Measurements from ENCODE around the gene ADCY5. TPM values are rescaled to one million over a fixed set of nuclear protein-coding genes. Genes with fewer than 3 reads are reported as not detected.
A peak's percentile ranks its signal among the peaks of the same experiment; 100 is the strongest.

Gene ADCY5
- polyA plus RNA-seq, 1 donor, result 10.6 TPM

- WGBS (ENCODE audit: insufficient coverage, low lambda C conversion rate), result no CpG with 5 or more reads among the region's 7 CpGs
- no peak for DNase-seq
These were observed 15.3 kb upstream of the ADCY5 start for GRCh38 chr3:123464211-123464610.

GRCh38 chr3:123459862-123460261, 11.0 kb upstream of the ADCY5 start:
- no peaks in the 10 kb centered on the region for H3K27me3 ChIP-seq (ENCODE audit: control insufficient read depth, insufficient read depth, low read length)
- WGBS (ENCODE audit: insufficient coverage, low lambda C conversion rate), result 17% methylated on average over 1 of the region's 8 CpGs
- no peaks in the 10 kb centered on the region for H3K36me3 ChIP-seq (ENCODE audit: control insufficient read depth, insufficient read depth, low read length)
- H3K4me3 ChIP-seq (ENCODE audit: low read length), result no peak overlapping the region
- H3K9me3 ChIP-seq (ENCODE audit: control insufficient read depth, low read depth, low read length), result no peaks in the 10 kb centered on the region
- H3K27ac ChIP-seq (ENCODE audit: low read length), result no peak overlapping the region
- no peaks in the 10 kb centered on the region for H3K4me1 ChIP-seq (ENCODE audit: control insufficient read depth, insufficient read depth, low read length)
- no peak for DNase-seq

More at GRCh38 chr3:123464211-123464610, 15.3 kb upstream of the ADCY5 start:
- H3K9me3 ChIP-seq (ENCODE audit: control insufficient read depth, low read depth, low read length), result no peaks in the 10 kb centered on the region
- no peaks in the 10 kb centered on the region for H3K36me3 ChIP-seq (ENCODE audit: control insufficient read depth, insufficient read depth, low read length)
- no peak overlapping the region for H3K4me3 ChIP-seq (ENCODE audit: low read length)
- H3K27me3 ChIP-seq (ENCODE audit: control insufficient read depth, insufficient read depth, low read length), result no peaks in the 10 kb centered on the region
- no peak overlapping the region for H3K27ac ChIP-seq (ENCODE audit: low read length)
- H3K4me1 ChIP-seq (ENCODE audit: control insufficient read depth, insufficient read depth, low read length), result peaks cover 4% of the 10 kb centered on the region

GRCh38 chr3:123458255-123458654, 9.4 kb upstream of the ADCY5 start:
- Histone ChIP-seq H3K9me3 (ENCODE audit: control insufficient read depth, low read depth, low read length) (no peaks in the 10 kb centered on the region), H3K4me3 (ENCODE audit: low read length) (no peak overlapping the region), H3K36me3 (ENCODE audit: control insufficient read depth, insufficient read depth, low read length) (no peaks in the 10 kb centered on the region), H3K27ac (ENCODE audit: low read length) (no peak overlapping the region), H3K4me1 (ENCODE audit: control insufficient read depth, insufficient read depth, low read length) (no peaks in the 10 kb centered on the region), H3K27me3 (ENCODE audit: control insufficient read depth, insufficient read depth, low read length) (no peaks in the 10 kb centered on the region)
- WGBS (ENCODE audit: insufficient coverage, low lambda C conversion rate), result no CpG with 5 or more reads among the region's 5 CpGs
- no peak for DNase-seq

- WGBS (ENCODE audit: insufficient coverage, low lambda C conversion rate), result no CpG with 5 or more reads among the region's 1 CpG
- peak in 1 of 2 donors; percentile 47 for DNase-seq
These were observed 9.0 kb upstream of the ADCY5 start for GRCh38 chr3:123457841-123458240.

DNA sequence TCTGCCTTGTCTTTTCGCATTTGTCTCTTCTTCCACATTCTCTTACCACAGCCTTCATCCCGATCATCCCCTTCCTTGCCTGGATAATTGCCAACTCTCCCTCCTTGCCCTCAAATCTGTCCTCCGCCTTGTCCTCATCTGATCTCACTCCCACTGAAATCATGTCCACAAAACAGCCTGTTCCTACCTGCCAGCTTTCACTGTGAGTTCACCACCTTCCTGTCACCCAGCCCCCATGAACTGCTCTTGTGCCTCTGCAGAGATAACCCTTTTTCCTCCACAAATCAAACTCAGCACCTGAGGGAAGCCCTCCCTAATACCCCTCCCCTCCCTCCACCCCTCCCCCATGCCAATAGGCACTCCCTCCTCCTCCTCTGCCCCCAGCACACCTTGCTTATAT, 4.8 kb upstream of the ADCY5 start:
- peaks cover under 1% of the 10 kb centered on the region for H3K27me3 ChIP-seq (ENCODE audit: control insufficient read depth, insufficient read depth, low read length)
- no peaks in the 10 kb centered on the region for H3K9me3 ChIP-seq (ENCODE audit: control insufficient read depth, low read depth, low read length)
- peaks cover 18% of the 10 kb centered on the region for H3K4me1 ChIP-seq (ENCODE audit: control insufficient read depth, insufficient read depth, low read length)
- DNase-seq, result peak in 1 of 2 donors; percentile 32
- H3K27ac ChIP-seq (ENCODE audit: low read length), result no peak overlapping the region
- H3K4me3 ChIP-seq (ENCODE audit: low read length), result no peak overlapping the region
- no peaks in the 10 kb centered on the region for H3K36me3 ChIP-seq (ENCODE audit: control insufficient read depth, insufficient read depth, low read length)
- 52% methylated on average over 2 of the region's 3 CpGs for WGBS (ENCODE audit: insufficient coverage, low lambda C conversion rate)

More at GRCh38 chr3:123457841-123458240, 9.0 kb upstream of the ADCY5 start:
- Histone ChIP-seq H3K4me1 (ENCODE audit: control insufficient read depth, insufficient read depth, low read length) (no peaks in the 10 kb centered on the region), H3K27me3 (ENCODE audit: control insufficient read depth, insufficient read depth, low read length) (no peaks in the 10 kb centered on the region), H3K9me3 (ENCODE audit: control insufficient read depth, low read depth, low read length) (no peaks in the 10 kb centered on the region), H3K36me3 (ENCODE audit: control insufficient read depth, insufficient read depth, low read length) (no peaks in the 10 kb centered on the region), H3K4me3 (ENCODE audit: low read length) (no peak overlapping the region), H3K27ac (ENCODE audit: low read length) (no peak overlapping the region)

GRCh38 chr3:123451186-123451585, 2.3 kb upstream of the ADCY5 start:
- no peak overlapping the region for H3K4me3 ChIP-seq (ENCODE audit: low read length)
- WGBS (ENCODE audit: insufficient coverage, low lambda C conversion rate), result no CpG with 5 or more reads among the region's 4 CpGs
- H3K4me1 ChIP-seq (ENCODE audit: control insufficient read depth, insufficient read depth, low read length), result peaks cover 18% of the 10 kb centered on the region
- no peaks in the 10 kb centered on the region for H3K36me3 ChIP-seq (ENCODE audit: control insufficient read depth, insufficient read depth, low read length)
- peaks cover 6% of the 10 kb centered on the region for H3K27me3 ChIP-seq (ENCODE audit: control insufficient read depth, insufficient read depth, low read length)
- peaks cover 9% of the 10 kb centered on the region for H3K9me3 ChIP-seq (ENCODE audit: control insufficient read depth, low read depth, low read length)
- peak; percentile 71 to 88 for DNase-seq
- H3K27ac ChIP-seq (ENCODE audit: low read length), result peak overlapping the region; percentile 27

DNA sequence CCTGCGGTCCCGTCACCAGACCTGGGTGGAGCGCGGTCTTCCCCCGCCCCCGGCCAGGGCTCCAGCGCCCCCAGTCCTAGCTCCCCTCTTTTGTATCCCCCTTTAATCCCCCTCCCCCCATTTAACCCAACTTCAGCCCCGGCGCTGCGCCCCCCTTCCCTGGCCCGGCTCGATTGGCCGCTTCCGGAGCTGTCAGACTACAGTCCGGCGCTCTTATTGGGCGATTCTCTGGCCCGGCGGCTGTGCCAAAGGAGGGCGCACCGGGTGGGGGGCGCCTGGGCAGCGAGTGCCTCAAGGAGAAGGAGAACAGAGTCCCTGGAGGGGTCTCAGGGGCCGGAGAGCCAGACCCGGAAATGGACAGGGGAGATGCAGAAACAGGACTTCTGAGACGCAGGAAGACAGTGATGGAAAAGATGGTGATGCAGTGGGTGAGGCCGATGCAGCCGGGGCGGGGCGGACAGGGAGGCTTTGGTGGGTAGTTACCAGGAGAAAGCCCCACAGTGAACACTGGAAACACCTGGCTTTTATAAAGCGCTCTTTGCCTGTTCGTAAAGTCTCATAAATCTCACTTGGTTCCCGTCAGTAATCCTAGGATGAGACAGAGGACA, 1.2 kb upstream of the ADCY5 start:
- peaks cover 6% of the 10 kb centered on the region for H3K27me3 ChIP-seq (ENCODE audit: control insufficient read depth, insufficient read depth, low read length)
- peaks cover 9% of the 10 kb centered on the region for H3K9me3 ChIP-seq (ENCODE audit: control insufficient read depth, low read depth, low read length)
- WGBS (ENCODE audit: insufficient coverage, low lambda C conversion rate), result 40% methylated on average over 1 of the region's 33 CpGs
- H3K27ac ChIP-seq (ENCODE audit: low read length), result peak overlapping the region; percentile 46
- H3K4me3 ChIP-seq (ENCODE audit: low read length), result peak overlapping the region; percentile 53
- H3K4me1 ChIP-seq (ENCODE audit: control insufficient read depth, insufficient read depth, low read length), result peaks cover 18% of the 10 kb centered on the region
- peak in 1 of 2 donors; percentile 54 for DNase-seq
- no peaks in the 10 kb centered on the region for H3K36me3 ChIP-seq (ENCODE audit: control insufficient read depth, insufficient read depth, low read length)

GRCh38 chr3:123449102-123449996, 459 bp upstream of the ADCY5 start:
- no CpG with 5 or more reads among the region's 114 CpGs for WGBS (ENCODE audit: insufficient coverage, low lambda C conversion rate)
- DNase-seq, result peak in 1 of 2 donors; percentile 58
- Histone ChIP-seq H3K36me3 (ENCODE audit: control insufficient read depth, insufficient read depth, low read length) (no peaks in the 10 kb centered on the region), H3K9me3 (ENCODE audit: control insufficient read depth, low read depth, low read length) (peaks cover 9% of the 10 kb centered on the region), H3K27me3 (ENCODE audit: control insufficient read depth, insufficient read depth, low read length) (peaks cover 6% of the 10 kb centered on the region), H3K27ac (ENCODE audit: low read length) (peak overlapping the region; percentile 46), H3K4me3 (ENCODE audit: low read length) (peak overlapping the region; percentile 53), H3K4me1 (ENCODE audit: control insufficient read depth, insufficient read depth, low read length) (peaks cover 18% of the 10 kb centered on the region)

- peaks cover 6% of the 10 kb centered on the region for H3K27me3 ChIP-seq (ENCODE audit: control insufficient read depth, insufficient read depth, low read length)
- H3K9me3 ChIP-seq (ENCODE audit: control insufficient read depth, low read depth, low read length), result peaks cover 9% of the 10 kb centered on the region
- H3K4me3 ChIP-seq (ENCODE audit: low read length), result peak overlapping the region; percentile 48
- H3K4me1 ChIP-seq (ENCODE audit: control insufficient read depth, insufficient read depth, low read length), result peaks cover 18% of the 10 kb centered on the region
- peak in 1 of 2 donors; percentile 54 for DNase-seq
- no peaks in the 10 kb centered on the region for H3K36me3 ChIP-seq (ENCODE audit: control insufficient read depth, insufficient read depth, low read length)
- no CpG with 5 or more reads among the region's 110 CpGs for WGBS (ENCODE audit: insufficient coverage, low lambda C conversion rate)
- H3K27ac ChIP-seq (ENCODE audit: low read length), result no peak overlapping the region
These were observed 957 bp downstream of the ADCY5 start for GRCh38 chr3:123447749-123448517.

GRCh38 chr3:123447416-123447748, 1.5 kb downstream of the ADCY5 start:
- Histone ChIP-seq H3K27ac (ENCODE audit: low read length) (no peak overlapping the region), H3K4me1 (ENCODE audit: control insufficient read depth, insufficient read depth, low read length) (peaks cover 18% of the 10 kb centered on the region), H3K9me3 (ENCODE audit: control insufficient read depth, low read depth, low read length) (peaks cover 9% of the 10 kb centered on the region), H3K27me3 (ENCODE audit: control insufficient read depth, insufficient read depth, low read length) (peaks cover 6% of the 10 kb centered on the region), H3K4me3 (ENCODE audit: low read length) (peak overlapping the region; percentile 31), H3K36me3 (ENCODE audit: control insufficient read depth, insufficient read depth, low read length) (no peaks in the 10 kb centered on the region)
- no peak for DNase-seq
- no CpG with 5 or more reads among the region's 27 CpGs for whole genome bisulfite sequencing (ENCODE audit: insufficient coverage, low lambda C conversion rate)

Data from large intestine (tissue), 3 donors.